ENCODE measurements around the gene CCDC112.
A peak's percentile ranks its signal among the peaks of the same experiment; 100 is the strongest.

Gene CCDC112, protein sequence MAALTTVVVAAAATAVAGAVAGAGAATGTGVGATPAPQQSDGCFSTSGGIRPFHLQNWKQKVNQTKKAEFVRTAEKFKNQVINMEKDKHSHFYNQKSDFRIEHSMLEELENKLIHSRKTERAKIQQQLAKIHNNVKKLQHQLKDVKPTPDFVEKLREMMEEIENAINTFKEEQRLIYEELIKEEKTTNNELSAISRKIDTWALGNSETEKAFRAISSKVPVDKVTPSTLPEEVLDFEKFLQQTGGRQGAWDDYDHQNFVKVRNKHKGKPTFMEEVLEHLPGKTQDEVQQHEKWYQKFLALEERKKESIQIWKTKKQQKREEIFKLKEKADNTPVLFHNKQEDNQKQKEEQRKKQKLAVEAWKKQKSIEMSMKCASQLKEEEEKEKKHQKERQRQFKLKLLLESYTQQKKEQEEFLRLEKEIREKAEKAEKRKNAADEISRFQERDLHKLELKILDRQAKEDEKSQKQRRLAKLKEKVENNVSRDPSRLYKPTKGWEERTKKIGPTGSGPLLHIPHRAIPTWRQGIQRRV

GRCh38 chr5:115296124-115297022 is at the start of gene CCDC112:
Gene CCDC112 (minus strand): TSS chr5:115296654. CDS start chr5:115296543, 111 bp downstream.
- peak within 1 kb of the TSS; percentile 68 for H3K9ac ChIP-seq (ENCODE audit: low read length)
- H3K36me3 ChIP-seq (ENCODE audit: control insufficient read depth, insufficient read depth, low read length), result no peaks in the 10 kb centered on the region
- H3K4me3 ChIP-seq (ENCODE audit: low read length), result peak within 1 kb of the TSS; percentile 43
- no peaks in the 10 kb centered on the region for H3K9me3 ChIP-seq (ENCODE audit: control insufficient read depth, low read length)
- no peaks in the 10 kb centered on the region for H3K4me1 ChIP-seq (ENCODE audit: control insufficient read depth, insufficient read depth, low read length)
- no peaks in the 10 kb centered on the region for H3K27me3 ChIP-seq (ENCODE audit: control insufficient read depth, insufficient read depth, low read length)

DNA sequence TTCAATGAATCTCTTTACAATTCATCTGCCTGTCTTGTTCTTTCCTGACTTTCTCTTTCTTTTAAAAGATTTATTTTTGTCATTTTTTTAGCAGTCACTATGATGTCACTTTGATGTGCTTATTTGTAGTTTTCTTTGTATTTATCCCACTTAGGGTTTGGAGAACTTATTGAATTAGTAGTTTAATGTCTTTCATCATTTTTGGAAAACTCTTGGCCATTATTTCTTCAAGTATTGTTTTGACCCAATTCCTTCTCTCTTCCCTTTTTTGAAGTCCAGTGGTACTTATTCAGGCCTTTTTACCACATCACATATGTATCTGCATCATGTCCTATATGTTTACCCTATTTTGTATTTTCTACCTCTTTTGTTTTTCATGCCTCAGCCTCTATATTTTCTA is 48.9 kb upstream of the CCDC112 start:
- peaks cover 31% of the 10 kb centered on the region for H3K4me1 ChIP-seq (ENCODE audit: control insufficient read depth, insufficient read depth, low read length)
- H3K9ac ChIP-seq (ENCODE audit: low read length), result no peak overlapping the region
- no peaks in the 10 kb centered on the region for H3K36me3 ChIP-seq (ENCODE audit: control insufficient read depth, insufficient read depth, low read length)
- no peak overlapping the region for H3K4me3 ChIP-seq (ENCODE audit: low read length)
- no peaks in the 10 kb centered on the region for H3K27me3 ChIP-seq (ENCODE audit: control insufficient read depth, insufficient read depth, low read length)
- no peaks in the 10 kb centered on the region for H3K9me3 ChIP-seq (ENCODE audit: control insufficient read depth, low read length)

DNA sequence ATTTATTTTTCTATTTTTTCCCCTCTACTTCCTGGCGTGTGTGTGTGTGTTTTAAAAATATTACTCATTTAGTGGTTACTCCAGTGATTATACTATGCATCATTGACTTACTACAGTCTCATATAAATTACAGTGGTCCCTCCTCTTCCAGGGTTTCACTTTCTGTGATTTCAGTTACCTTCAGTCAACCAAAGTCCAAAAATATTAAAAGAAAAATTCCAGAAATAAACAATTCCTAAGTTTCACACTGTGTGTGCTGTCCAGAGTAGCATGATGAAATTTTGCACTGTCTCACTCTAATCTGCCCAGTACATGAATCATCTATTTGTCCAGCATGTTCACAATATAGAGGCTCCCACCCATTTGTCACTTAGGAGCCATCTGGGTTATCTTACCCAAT is 47.4 kb upstream of the CCDC112 start:
- Histone ChIP-seq H3K4me3 (ENCODE audit: low read length) (no peak overlapping the region), H3K36me3 (ENCODE audit: control insufficient read depth, insufficient read depth, low read length) (no peaks in the 10 kb centered on the region), H3K9ac (ENCODE audit: low read length) (no peak overlapping the region), H3K4me1 (ENCODE audit: control insufficient read depth, insufficient read depth, low read length) (peaks cover 18% of the 10 kb centered on the region), H3K27me3 (ENCODE audit: control insufficient read depth, insufficient read depth, low read length) (no peaks in the 10 kb centered on the region), H3K9me3 (ENCODE audit: control insufficient read depth, low read length) (no peaks in the 10 kb centered on the region)

- Histone ChIP-seq H3K4me1 (ENCODE audit: control insufficient read depth, insufficient read depth, low read length) (peaks cover 10% of the 10 kb centered on the region), H3K36me3 (ENCODE audit: control insufficient read depth, insufficient read depth, low read length) (no peaks in the 10 kb centered on the region), H3K4me3 (ENCODE audit: low read length) (no peak overlapping the region), H3K9me3 (ENCODE audit: control insufficient read depth, low read length) (no peaks in the 10 kb centered on the region), H3K27me3 (ENCODE audit: control insufficient read depth, insufficient read depth, low read length) (no peaks in the 10 kb centered on the region), H3K9ac (ENCODE audit: low read length) (no peak overlapping the region)
These were observed 46.3 kb upstream of the CCDC112 start for GRCh38 chr5:115342590-115343377.

- Histone ChIP-seq H3K4me1 (ENCODE audit: control insufficient read depth, insufficient read depth, low read length) (peaks cover 10% of the 10 kb centered on the region), H3K9ac (ENCODE audit: low read length) (no peak overlapping the region), H3K9me3 (ENCODE audit: control insufficient read depth, low read length) (no peaks in the 10 kb centered on the region), H3K27me3 (ENCODE audit: control insufficient read depth, insufficient read depth, low read length) (no peaks in the 10 kb centered on the region), H3K4me3 (ENCODE audit: low read length) (no peak overlapping the region), H3K36me3 (ENCODE audit: control insufficient read depth, insufficient read depth, low read length) (no peaks in the 10 kb centered on the region)
These were observed 45.3 kb upstream of the CCDC112 start for GRCh38 chr5:115341745-115342144.

GRCh38 chr5:115338851-115339250 is 42.4 kb upstream of the CCDC112 start:
- H3K9me3 ChIP-seq (ENCODE audit: control insufficient read depth, low read length), result no peaks in the 10 kb centered on the region
- H3K4me1 ChIP-seq (ENCODE audit: control insufficient read depth, insufficient read depth, low read length), result peaks cover 10% of the 10 kb centered on the region
- H3K36me3 ChIP-seq (ENCODE audit: control insufficient read depth, insufficient read depth, low read length), result no peaks in the 10 kb centered on the region
- H3K4me3 ChIP-seq (ENCODE audit: low read length), result no peak overlapping the region
- H3K9ac ChIP-seq (ENCODE audit: low read length), result no peak overlapping the region
- no peaks in the 10 kb centered on the region for H3K27me3 ChIP-seq (ENCODE audit: control insufficient read depth, insufficient read depth, low read length)

GRCh38 chr5:115337882-115338281 is 41.4 kb upstream of the CCDC112 start:
- no peaks in the 10 kb centered on the region for H3K9me3 ChIP-seq (ENCODE audit: control insufficient read depth, low read length)
- H3K4me1 ChIP-seq (ENCODE audit: control insufficient read depth, insufficient read depth, low read length), result peaks cover 6% of the 10 kb centered on the region
- H3K4me3 ChIP-seq (ENCODE audit: low read length), result no peak overlapping the region
- no peak overlapping the region for H3K9ac ChIP-seq (ENCODE audit: low read length)
- no peaks in the 10 kb centered on the region for H3K36me3 ChIP-seq (ENCODE audit: control insufficient read depth, insufficient read depth, low read length)
- H3K27me3 ChIP-seq (ENCODE audit: control insufficient read depth, insufficient read depth, low read length), result no peaks in the 10 kb centered on the region

DNA sequence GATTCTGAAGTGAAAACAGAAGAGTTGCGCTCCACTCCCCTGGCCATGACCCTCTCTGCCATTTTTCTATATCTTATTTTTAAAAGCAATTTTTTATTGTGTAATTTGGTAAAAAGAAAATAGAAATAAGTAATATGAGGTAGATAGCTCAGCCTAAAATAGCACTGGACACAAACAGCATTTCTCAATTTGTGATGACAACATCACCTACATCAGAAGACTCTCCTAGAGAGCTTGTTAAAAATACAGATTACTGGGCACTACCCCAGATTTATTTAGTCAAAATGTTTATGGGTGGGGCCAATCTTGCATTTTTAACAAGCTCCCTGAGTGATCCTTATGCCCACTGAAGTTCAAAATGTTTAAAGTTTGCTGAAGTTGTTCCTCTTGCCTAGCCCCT is 40.5 kb upstream of the CCDC112 start:
- H3K4me3 ChIP-seq (ENCODE audit: low read length), result no peak overlapping the region
- H3K9me3 ChIP-seq (ENCODE audit: control insufficient read depth, low read length), result no peaks in the 10 kb centered on the region
- no peaks in the 10 kb centered on the region for H3K27me3 ChIP-seq (ENCODE audit: control insufficient read depth, insufficient read depth, low read length)
- no peaks in the 10 kb centered on the region for H3K36me3 ChIP-seq (ENCODE audit: control insufficient read depth, insufficient read depth, low read length)
- no peaks in the 10 kb centered on the region for H3K4me1 ChIP-seq (ENCODE audit: control insufficient read depth, insufficient read depth, low read length)
- H3K9ac ChIP-seq (ENCODE audit: low read length), result no peak overlapping the region

- Histone ChIP-seq H3K27me3 (ENCODE audit: control insufficient read depth, insufficient read depth, low read length) (no peaks in the 10 kb centered on the region), H3K9me3 (ENCODE audit: control insufficient read depth, low read length) (no peaks in the 10 kb centered on the region), H3K4me3 (ENCODE audit: low read length) (no peak overlapping the region), H3K4me1 (ENCODE audit: control insufficient read depth, insufficient read depth, low read length) (no peaks in the 10 kb centered on the region), H3K9ac (ENCODE audit: low read length) (no peak overlapping the region), H3K36me3 (ENCODE audit: control insufficient read depth, insufficient read depth, low read length) (no peaks in the 10 kb centered on the region)
These were observed 39.8 kb upstream of the CCDC112 start for GRCh38 chr5:115336201-115336720.

DNA sequence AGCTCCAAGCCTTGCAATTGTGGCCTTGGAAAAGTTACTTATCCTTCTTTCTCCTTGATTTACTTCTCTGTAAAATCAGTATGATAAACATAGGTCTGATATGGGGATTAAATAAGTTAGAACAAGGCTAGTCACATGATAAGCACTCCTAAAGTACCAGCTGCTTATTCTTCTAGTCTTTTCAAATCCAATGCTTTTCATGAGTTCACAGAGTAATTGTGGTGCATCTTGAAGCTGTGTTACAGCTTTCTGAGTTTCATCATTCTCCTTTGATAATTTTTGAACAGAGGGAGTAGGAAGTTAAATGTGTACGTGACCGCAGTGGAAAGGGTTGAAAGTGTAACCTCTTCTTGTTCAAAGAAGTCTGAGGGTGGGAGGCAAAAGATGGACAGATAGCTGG is 38.8 kb upstream of the CCDC112 start:
- no peaks in the 10 kb centered on the region for H3K9me3 ChIP-seq (ENCODE audit: control insufficient read depth, low read length)
- H3K4me1 ChIP-seq (ENCODE audit: control insufficient read depth, insufficient read depth, low read length), result no peaks in the 10 kb centered on the region
- H3K36me3 ChIP-seq (ENCODE audit: control insufficient read depth, insufficient read depth, low read length), result no peaks in the 10 kb centered on the region
- H3K9ac ChIP-seq (ENCODE audit: low read length), result no peak overlapping the region
- H3K27me3 ChIP-seq (ENCODE audit: control insufficient read depth, insufficient read depth, low read length), result no peaks in the 10 kb centered on the region
- H3K4me3 ChIP-seq (ENCODE audit: low read length), result no peak overlapping the region

DNA sequence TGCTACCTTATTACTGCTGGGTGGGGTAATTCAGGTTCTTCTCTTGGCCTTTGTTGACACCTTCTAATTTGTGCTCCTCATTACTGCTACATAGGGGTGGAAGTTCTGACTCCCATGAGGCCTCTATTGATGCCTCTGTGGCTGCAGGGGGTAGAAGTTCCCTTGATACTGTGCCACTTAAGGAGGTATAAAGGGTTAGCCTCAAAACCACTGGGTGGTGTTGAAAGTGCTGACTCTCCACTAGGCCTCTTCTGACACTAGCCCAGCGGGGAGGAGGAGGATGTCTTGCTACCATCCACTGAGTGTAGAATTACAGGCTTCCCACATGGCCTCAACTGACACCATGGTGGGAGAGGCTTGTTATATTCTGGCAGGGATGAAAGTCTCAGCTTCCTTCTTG is 36.7 kb upstream of the CCDC112 start:
- Histone ChIP-seq H3K4me3 (ENCODE audit: low read length) (no peak overlapping the region), H3K4me1 (ENCODE audit: control insufficient read depth, insufficient read depth, low read length) (peaks cover 6% of the 10 kb centered on the region)

More for the DNA sequence above, 36.7 kb upstream of the CCDC112 start:
- Histone ChIP-seq H3K9ac (ENCODE audit: low read length) (no peak overlapping the region), H3K36me3 (ENCODE audit: control insufficient read depth, insufficient read depth, low read length) (no peaks in the 10 kb centered on the region), H3K27me3 (ENCODE audit: control insufficient read depth, insufficient read depth, low read length) (no peaks in the 10 kb centered on the region), H3K9me3 (ENCODE audit: control insufficient read depth, low read length) (no peaks in the 10 kb centered on the region)

Data from mucosa of stomach (tissue), 1 donor.